Neuronal stem cell (in vitro differentiated cells): ENCODE data around the gene COL11A2.
A peak's percentile ranks its signal among the peaks of the same experiment; 100 is the strongest.

Source experiments
- DNase-seq: peaks from one replicate; pipeline ENCODE4 v3.0.0-alpha.2; 2013; ENCODE audit warnings: low spot score
- H2AFZ ChIP-seq: one replicate; pipeline ENCODE4 v1.6.1; 2013; ENCODE audit warnings: mild to moderate bottlenecking, low read length, inconsistent platforms
- H2AK5ac ChIP-seq: 2 replicates; pipeline ENCODE4 v1.6.1; 2013; ENCODE audit warnings: low read depth, mild to moderate bottlenecking, inconsistent platforms, low read length, moderate library complexity, mixed read lengths
- H2BK120ac ChIP-seq: 2 replicates; pipeline ENCODE4 v1.6.1; 2013; ENCODE audit warnings: low read depth, mild to moderate bottlenecking, inconsistent platforms, low read length, moderate library complexity, mixed read lengths
- H2BK12ac ChIP-seq: one replicate; pipeline ENCODE4 v1.6.1; 2013; ENCODE audit warnings: low read length, inconsistent platforms
- H2BK15ac ChIP-seq: 2 replicates; pipeline ENCODE4 v1.6.1; 2013; ENCODE audit warnings: mild to moderate bottlenecking, low read length, inconsistent platforms, mixed read lengths
- H2BK5ac ChIP-seq: one replicate; pipeline ENCODE4 v1.6.1; 2013; ENCODE audit warnings: inconsistent platforms, mild to moderate bottlenecking, low read length, moderate library complexity
- H3K14ac ChIP-seq: one replicate; pipeline ENCODE4 v1.6.1; 2013; ENCODE audit warnings: low read length, inconsistent platforms
- H3K18ac ChIP-seq: 2 replicates; pipeline ENCODE4 v1.6.1; 2013; ENCODE audit warnings: low read length, inconsistent platforms
- H3K23ac ChIP-seq: 2 replicates; pipeline ENCODE4 v1.6.1; 2013; ENCODE audit warnings: low read depth, mild to moderate bottlenecking, mixed read lengths, low read length, inconsistent platforms; ENCODE audit not compliant: poor library complexity
- H3K27ac ChIP-seq: replicated peaks from 3 replicates; pipeline ENCODE4 v1.5.1; 2013; ENCODE audit warnings: low read length, inconsistent platforms
- H3K27me3 ChIP-seq, 3 experiments: 2 replicates each; pipeline ENCODE4 v1.6.1; 2013; ENCODE audit warnings: low read length in 3 of 3, mild to moderate bottlenecking in 2 of 3, inconsistent platforms in 1 of 3, low read depth in 1 of 3, mixed read lengths in 1 of 3, moderate library complexity in 1 of 3; ENCODE audit not compliant: control insufficient read depth in 3 of 3, insufficient read depth in 3 of 3
- H3K36me3 ChIP-seq, 2 donors: replicated peaks in 1 of 2; 2 replicates each; pipeline ENCODE4 v1.6.1; 2013; ENCODE audit warnings: low read length in 2 of 2; ENCODE audit not compliant: control insufficient read depth in 2 of 2, insufficient read depth in 2 of 2
- H3K4ac ChIP-seq: 2 replicates; pipeline ENCODE4 v1.6.1; 2013; ENCODE audit warnings: inconsistent platforms, mild to moderate bottlenecking, low read length, moderate library complexity
- H3K4me1 ChIP-seq, 2 donors: 1 replicate in 1 of 2; 2 replicates in 1 of 2; pipeline ENCODE4 v1.6.1; 2013; ENCODE audit warnings: low read length in 2 of 2, low read depth in 1 of 2; ENCODE audit not compliant: control insufficient read depth in 2 of 2, insufficient read depth in 1 of 2
- H3K4me2 ChIP-seq: one replicate; pipeline ENCODE4 v1.6.1; 2013; ENCODE audit warnings: mild to moderate bottlenecking, low read length, inconsistent platforms; ENCODE audit not compliant: insufficient read depth, poor library complexity, severe bottlenecking
- H3K4me3 ChIP-seq, 2 donors: 2 replicates each; pipeline ENCODE4 v1.5.1; 2013; ENCODE audit warnings: low read length in 2 of 2, mild to moderate bottlenecking in 2 of 2, inconsistent platforms in 1 of 2, moderate library complexity in 1 of 2
- H3K79me1 ChIP-seq: one replicate; pipeline ENCODE4 v1.6.1; 2013; ENCODE audit warnings: low read depth, mild to moderate bottlenecking, inconsistent platforms, low read length, moderate library complexity
- H3K9ac ChIP-seq: one replicate; pipeline ENCODE4 v1.6.1; 2013; ENCODE audit warnings: mild to moderate bottlenecking, low read depth, low read length, inconsistent platforms; ENCODE audit not compliant: poor library complexity
- H3K9me3 ChIP-seq, 2 donors: replicated peaks in 1 of 2; 2 replicates each; pipeline versions ENCODE3 to v1.6.1; 2013; ENCODE audit warnings: low read length in 2 of 2, mild to moderate bottlenecking in 2 of 2, inconsistent platforms in 1 of 2, low read depth in 1 of 2, mixed read lengths in 1 of 2, moderate library complexity in 1 of 2; ENCODE audit not compliant: control insufficient read depth in 2 of 2, insufficient read depth in 1 of 2
- H4K8ac ChIP-seq: one replicate; pipeline ENCODE4 v1.6.1; 2013; ENCODE audit warnings: low read depth, mild to moderate bottlenecking, inconsistent platforms, low read length, moderate library complexity
- H4K91ac ChIP-seq: one replicate; pipeline ENCODE4 v1.6.1; 2013; ENCODE audit warnings: low read length, low read depth, mild to moderate bottlenecking, inconsistent platforms; ENCODE audit not compliant: poor library complexity
- WGBS, 2 donors: extraction: QIAGEN DNeasy Blood & Tissue Kit; methylation state at CpG; one replicate each; pipeline ENCODE4 v1.1.7; 2013; ENCODE audit warnings: missing lambda C conversion rate in 2 of 2, mixed read lengths in 1 of 2; ENCODE audit not compliant: insufficient read length in 2 of 2, insufficient replicate concordance in 1 of 2; ENCODE audit errors: extremely low coverage in 2 of 2; 5-methylcytosine and 5-hydroxymethylcytosine counted together

Gene COL11A2

GRCh38 chr6:33132081-33132524 lies 60.2 kb downstream of the COL11A2 start:
- Histone ChIP-seq H2BK15ac (no peak overlapping the region), H3K27me3 (peaks cover 0 to 35% (median 0%) of the 10 kb centered on the region in 3 experiments), H4K8ac (no peak overlapping the region), H3K14ac (no peak overlapping the region), H3K4me1 (peaks cover 0 to 9% of the 10 kb centered on the region in 2 donors), H2BK5ac (no peak overlapping the region), H2BK120ac (no peak overlapping the region), H3K9me3 (no peaks in the 10 kb centered on the region), H3K23ac (no peak overlapping the region), H2AFZ (no peak overlapping the region), H4K91ac (no peak overlapping the region), H3K9ac (no peak overlapping the region), H3K36me3 (no peaks in the 10 kb centered on the region), H3K4me3 (no peak overlapping the region), H3K4ac (no peak overlapping the region), H2BK12ac (no peak overlapping the region), H3K27ac (no peak overlapping the region), H3K79me1 (no peaks in the 10 kb centered on the region), H3K4me2 (no peak overlapping the region), H2AK5ac (no peak overlapping the region), H3K18ac (no peak overlapping the region)
- WGBS, 2 donors: no CpG with 5 or more reads among the region's 8 CpGs
- no peak for DNase-seq

- Histone ChIP-seq H2BK15ac (no peak overlapping the region), H4K91ac (no peak overlapping the region), H2AFZ (no peak overlapping the region), H2BK5ac (peak overlapping the region; percentile 4), H3K27ac (no peak overlapping the region), H3K9me3 (peaks cover 5 to 8% of the 10 kb centered on the region in 2 donors), H2BK12ac (no peak overlapping the region), H3K4me1 (peaks cover 0 to 9% of the 10 kb centered on the region in 2 donors), H3K14ac (no peak overlapping the region), H2BK120ac (no peak overlapping the region), H3K79me1 (no peaks in the 10 kb centered on the region), H3K18ac (no peak overlapping the region), H3K23ac (no peak overlapping the region), H2AK5ac (no peak overlapping the region), H3K36me3 (no peaks in the 10 kb centered on the region), H3K4me3 (no peak overlapping the region), H3K4me2 (no peak overlapping the region), H3K27me3 (peaks cover 0 to 32% (median 0%) of the 10 kb centered on the region in 3 experiments), H3K9ac (no peak overlapping the region), H4K8ac (no peak overlapping the region), H3K4ac (no peak overlapping the region)
- no peak for DNase-seq
- WGBS, 2 donors: no CpG with 5 or more reads among the region's 3 CpGs
These were observed 63.9 kb downstream of the COL11A2 start for GRCh38 chr6:33128318-33128717.

GRCh38 chr6:33126101-33126714 lies 66.1 kb downstream of the COL11A2 start:
- Histone ChIP-seq H3K4me3 (no peak overlapping the region), H3K4me2 (no peak overlapping the region), H2BK120ac (no peak overlapping the region), H3K23ac (no peak overlapping the region), H3K36me3 (no peaks in the 10 kb centered on the region), H3K4ac (no peak overlapping the region), H3K27me3 (peaks cover 0 to 36% (median 0%) of the 10 kb centered on the region in 3 experiments), H3K4me1 (peaks cover 0 to 9% of the 10 kb centered on the region in 2 donors), H3K14ac (no peak overlapping the region), H2BK12ac (no peak overlapping the region), H3K18ac (no peak overlapping the region), H2BK5ac (no peak overlapping the region), H2AK5ac (no peak overlapping the region), H3K9me3 (peaks cover 9 to 10% of the 10 kb centered on the region in 2 donors), H3K9ac (no peak overlapping the region), H2BK15ac (no peak overlapping the region), H4K8ac (no peak overlapping the region), H3K27ac (no peak overlapping the region), H3K79me1 (no peaks in the 10 kb centered on the region), H2AFZ (no peak overlapping the region), H4K91ac (no peak overlapping the region)
- WGBS, 2 donors: no CpG with 5 or more reads among the region's 5 CpGs
- DNase-seq: no peak

GRCh38 chr6:33124947-33125346 lies 67.3 kb downstream of the COL11A2 start:
- peaks cover 0 to 37% (median 0%) of the 10 kb centered on the region in 3 experiments for H3K27me3 ChIP-seq
- no CpG with 5 or more reads among the region's 4 CpGs for WGBS, 2 donors

More at GRCh38 chr6:33124947-33125346, 67.3 kb downstream of the COL11A2 start:
- no peak overlapping the region for H2BK15ac ChIP-seq
- H3K9ac ChIP-seq: no peak overlapping the region
- no peak overlapping the region for H4K91ac ChIP-seq
- H2BK5ac ChIP-seq: no peak overlapping the region
- H2AFZ ChIP-seq: no peak overlapping the region
- H3K27ac ChIP-seq: no peak overlapping the region
- H2AK5ac ChIP-seq: no peak overlapping the region
- peaks cover 9 to 10% of the 10 kb centered on the region in 2 donors for H3K9me3 ChIP-seq
- no peak overlapping the region for H4K8ac ChIP-seq
- H3K36me3 ChIP-seq: no peaks in the 10 kb centered on the region
- H3K4ac ChIP-seq: no peak overlapping the region
- H2BK12ac ChIP-seq: no peak overlapping the region
- H3K4me2 ChIP-seq: no peak overlapping the region
- DNase-seq: no peak
- H3K14ac ChIP-seq: no peak overlapping the region
- H3K23ac ChIP-seq: no peak overlapping the region
- peaks cover 0 to 9% of the 10 kb centered on the region in 2 donors for H3K4me1 ChIP-seq
- H2BK120ac ChIP-seq: no peak overlapping the region
- H3K79me1 ChIP-seq: no peaks in the 10 kb centered on the region
- no peak overlapping the region for H3K18ac ChIP-seq
- H3K4me3 ChIP-seq: no peak overlapping the region
